Ishikawa (cell line): ENCODE results near the gene ANKIB1.

Experiments used
- CEBPB ChIP-seq: IDR thresholded peaks from 2 replicates; pipeline ENCODE4 v1.6.1; 2012
- CREB1 ChIP-seq: IDR thresholded peaks from 2 replicates; pipeline ENCODE4 v1.6.1; 2012; ENCODE audit warnings: low read depth
- EGR1 ChIP-seq: IDR thresholded peaks from 2 replicates; pipeline ENCODE4 v1.6.1; 2012
- EP300 ChIP-seq: IDR thresholded peaks from 2 replicates; pipeline ENCODE4 v1.6.1; 2012; ENCODE audit warnings: borderline replicate concordance
- FOXM1 ChIP-seq: IDR thresholded peaks from 2 replicates; pipeline ENCODE4 v1.6.1; 2012; ENCODE audit warnings: low read depth, borderline replicate concordance
- MAX ChIP-seq: IDR thresholded peaks from 2 replicates; pipeline ENCODE4 v1.6.1; 2012
- NFIC ChIP-seq: IDR thresholded peaks from 2 replicates; pipeline ENCODE4 v1.6.1; 2012
- RAD21 ChIP-seq: IDR thresholded peaks from 2 replicates; pipeline ENCODE4 v1.6.1; 2012; ENCODE audit warnings: low read depth
- REST ChIP-seq: IDR thresholded peaks from 2 replicates; pipeline ENCODE4 v1.6.1; 2012; ENCODE audit warnings: low read depth, mild to moderate bottlenecking
- TAF1 ChIP-seq: IDR thresholded peaks from 2 replicates; pipeline ENCODE4 v1.6.1; 2012; ENCODE audit warnings: low read depth, mild to moderate bottlenecking
- TCF12 ChIP-seq: IDR thresholded peaks from 2 replicates; pipeline ENCODE4 v1.6.1; 2012; ENCODE audit warnings: low read depth
- TEAD4 ChIP-seq: IDR thresholded peaks from 2 replicates; pipeline ENCODE4 v1.6.1; 2012
- USF1 ChIP-seq: IDR thresholded peaks from 2 replicates; pipeline ENCODE4 v1.6.1; 2012
- YY1 ChIP-seq: IDR thresholded peaks from 2 replicates; pipeline ENCODE4 v1.6.1; 2012; ENCODE audit warnings: low read depth
- ZBTB7A ChIP-seq: IDR thresholded peaks from 2 replicates; pipeline ENCODE4 v1.6.1; 2012; ENCODE audit warnings: low read depth

Gene ANKIB1

DNA sequence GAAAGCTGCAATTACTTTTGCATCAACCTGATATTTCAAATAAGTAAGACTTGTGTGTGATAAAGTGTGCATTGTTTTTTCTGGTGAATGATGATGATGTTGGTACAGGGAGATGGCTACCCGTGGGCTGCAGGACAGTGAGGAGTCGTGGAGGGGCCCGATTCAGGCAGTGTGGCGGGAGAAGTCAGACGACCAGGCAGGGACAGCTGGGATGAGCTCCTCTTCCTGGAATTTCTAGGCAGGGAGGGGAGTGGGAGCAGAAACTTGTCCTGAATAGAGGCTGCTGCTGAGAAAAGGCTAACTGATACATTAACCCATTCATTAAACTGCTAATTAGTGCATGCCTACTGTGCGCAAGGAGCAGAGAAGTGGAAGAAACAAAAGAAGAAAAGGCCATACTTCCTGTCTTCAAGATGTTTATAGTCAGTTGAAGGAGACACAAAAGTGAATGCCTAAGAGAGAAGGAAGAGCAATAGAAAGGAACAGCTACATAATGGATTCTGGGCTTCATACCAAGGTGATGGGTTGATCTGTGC, 192.2 kb downstream of the ANKIB1 start:
- TF ChIP-seq USF1 (no peak), TEAD4 (no peak), RAD21 (no peak), EGR1 (no peak), ZBTB7A (no peak), FOXM1 (no peak), MAX (no peak), CREB1 (no peak), EP300 (no peak), CEBPB (no peak), YY1 (no peak)

DNA sequence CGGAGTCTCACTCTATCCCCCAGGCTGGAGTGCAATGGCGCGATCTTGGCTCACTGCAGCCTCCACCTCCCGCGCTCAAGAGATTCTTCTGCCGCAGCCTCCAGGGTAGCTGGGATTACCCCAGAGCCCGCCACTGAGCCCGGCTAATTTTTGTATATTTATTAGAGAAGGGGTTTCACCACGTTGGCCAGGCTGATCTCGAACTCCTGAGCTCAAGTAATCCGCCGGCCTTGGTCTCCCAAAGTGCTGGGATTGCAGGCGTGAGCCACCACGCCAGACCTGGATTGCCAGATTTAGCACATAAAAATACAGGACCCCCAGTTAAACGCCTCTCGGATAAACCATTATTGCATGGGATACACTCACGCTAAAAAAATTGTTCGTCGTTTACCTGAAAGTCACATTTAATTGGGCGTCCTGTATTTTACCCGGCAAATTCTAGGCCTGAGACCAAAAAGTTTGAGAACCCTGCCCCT, 201.1 kb downstream of the ANKIB1 start:
- no peak for TF ChIP-seq EP300
- peak; percentile 90 for TF ChIP-seq RAD21

GRCh38 chr7:92447345-92448204, 201.8 kb downstream of the ANKIB1 start, which contains the start of gene GATAD1:
Gene GATAD1, plus strand, starts transcription at chr7:92447482. Its CDS starts 248 bp downstream, at chr7:92447730.
- peak; percentile 26; the same call in 1 of the 2 replicates for TF ChIP-seq TEAD4
- TF ChIP-seq MAX = peak; percentile 54
- TF ChIP-seq NFIC = no peak
- 0 out of 2 replicates have a peak, but pooled peaks have one; percentile 15 for TF ChIP-seq CREB1
- no peak; the same call in 1 of the 2 replicates for TF ChIP-seq CEBPB
- TF ChIP-seq FOXM1 = no peak; the same call in 1 of the 2 replicates
- TF ChIP-seq RAD21 = no peak
- peak; percentile 10; the same call in 1 of the 2 replicates for TF ChIP-seq EGR1
- TF ChIP-seq TCF12 = peak; percentile 64; the same call in 1 of the 2 replicates
- TF ChIP-seq REST = no peak
- no peak for TF ChIP-seq ZBTB7A
- TF ChIP-seq YY1 = peak; percentile 79
- peak; percentile 95 for TF ChIP-seq TAF1
- TF ChIP-seq EP300 = no peak
- TF ChIP-seq USF1 = peak; percentile 91

- TF ChIP-seq CREB1 (peak; percentile 64; the same call in 1 of the 2 replicates), TCF12 (no peak)
These were observed 202.5 kb downstream of the ANKIB1 start for GRCh38 chr7:92448205-92448747.
